NCI-H460 (cell line): ENCODE data around the gene SAYSD1. TPM values are rescaled to one million over a fixed set of nuclear protein-coding genes. Genes with fewer than 3 reads are reported as not detected.

ENCODE experiments used
- DNase-seq: peaks from one replicate; pipeline ENCODE4 v3.0.0-alpha.2; 2016; ENCODE audit warnings: low read depth; ENCODE audit errors: extremely low read depth
- total RNA-seq: library from RNA; depleted of rRNA; stranded (reverse); fragments of >200 nt; shearing (Covaris generic); gene quantifications from 2 replicates; pipeline ENCODE4 v1.2.3, GENCODE V29; 2014; rRNA removed

SAYSD1 gene
- total RNA-seq, 1 experiment from 2014 or later = 8.9 TPM

DNA sequence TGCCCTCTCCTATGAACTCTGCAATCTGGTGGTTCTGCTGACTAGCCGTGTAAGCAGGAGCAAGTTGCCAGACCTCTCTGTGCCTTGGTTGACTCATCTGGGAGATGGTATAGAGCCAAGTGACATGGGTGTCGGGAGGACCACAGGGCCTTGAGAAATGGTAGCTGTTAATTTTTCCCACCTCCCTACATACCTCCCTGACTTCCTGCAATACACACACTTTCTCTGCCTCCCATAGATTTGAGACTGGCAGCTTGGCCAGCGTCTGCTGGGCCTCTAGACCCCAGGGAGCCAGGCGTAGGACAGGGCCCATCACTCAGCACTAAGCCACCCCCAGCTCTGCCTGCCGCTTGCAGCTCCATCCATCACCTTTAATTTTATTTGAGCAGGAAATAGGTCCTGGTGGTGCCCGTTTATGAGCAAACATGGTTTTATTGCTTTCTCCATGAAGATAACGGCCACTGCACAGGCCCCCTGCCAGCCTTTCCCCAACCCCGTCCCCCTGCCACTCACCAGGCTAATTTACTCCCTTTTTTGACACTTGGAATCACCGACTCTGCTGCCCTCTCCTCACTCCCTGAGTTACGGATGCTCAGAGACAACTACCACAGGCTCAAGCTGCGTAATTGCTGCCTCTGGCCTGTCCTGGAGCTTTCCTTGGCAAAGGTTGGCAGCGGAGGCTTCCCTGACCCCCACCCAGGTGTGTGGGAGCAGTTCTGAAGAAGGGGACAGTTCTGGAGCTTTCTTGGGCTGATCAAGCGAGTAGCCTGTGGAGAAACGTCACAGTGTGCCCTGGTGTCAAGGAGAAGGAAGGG, 55.3 kb downstream of the SAYSD1 start:
- DNase-seq = no peak

DNA sequence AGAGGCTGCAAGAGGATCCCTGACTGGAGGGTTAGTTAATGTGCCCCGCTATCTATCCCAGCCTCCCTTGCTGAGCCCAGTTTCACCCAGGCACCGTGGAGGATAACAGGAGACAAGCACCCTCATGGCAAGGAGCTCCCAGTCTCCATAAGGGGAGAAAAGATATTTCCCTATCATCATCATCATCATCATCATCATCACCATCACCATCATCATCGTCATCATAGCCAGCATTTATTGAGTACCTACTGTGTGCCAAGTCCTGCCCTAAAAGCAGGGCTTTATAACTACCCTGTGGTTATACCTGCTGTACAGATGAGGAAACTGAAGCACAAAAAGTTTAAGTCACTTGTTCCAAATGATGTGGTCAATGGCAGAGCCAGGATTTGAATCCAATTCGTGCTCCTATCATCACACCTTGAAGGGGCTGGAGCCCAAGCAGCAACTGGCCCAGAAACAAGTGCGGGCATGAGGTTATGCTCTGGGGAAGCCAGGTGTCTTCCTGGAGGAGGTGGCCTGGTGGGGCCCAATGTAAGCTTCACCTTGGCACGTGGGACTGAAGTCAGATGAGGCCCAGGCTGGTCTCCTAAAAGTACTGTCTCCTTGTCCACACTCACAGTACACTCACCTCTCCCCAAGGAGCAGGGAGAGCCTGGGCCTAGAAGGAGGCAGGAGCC, 56.4 kb downstream of the SAYSD1 start:
- DNase-seq = no peak

DNA sequence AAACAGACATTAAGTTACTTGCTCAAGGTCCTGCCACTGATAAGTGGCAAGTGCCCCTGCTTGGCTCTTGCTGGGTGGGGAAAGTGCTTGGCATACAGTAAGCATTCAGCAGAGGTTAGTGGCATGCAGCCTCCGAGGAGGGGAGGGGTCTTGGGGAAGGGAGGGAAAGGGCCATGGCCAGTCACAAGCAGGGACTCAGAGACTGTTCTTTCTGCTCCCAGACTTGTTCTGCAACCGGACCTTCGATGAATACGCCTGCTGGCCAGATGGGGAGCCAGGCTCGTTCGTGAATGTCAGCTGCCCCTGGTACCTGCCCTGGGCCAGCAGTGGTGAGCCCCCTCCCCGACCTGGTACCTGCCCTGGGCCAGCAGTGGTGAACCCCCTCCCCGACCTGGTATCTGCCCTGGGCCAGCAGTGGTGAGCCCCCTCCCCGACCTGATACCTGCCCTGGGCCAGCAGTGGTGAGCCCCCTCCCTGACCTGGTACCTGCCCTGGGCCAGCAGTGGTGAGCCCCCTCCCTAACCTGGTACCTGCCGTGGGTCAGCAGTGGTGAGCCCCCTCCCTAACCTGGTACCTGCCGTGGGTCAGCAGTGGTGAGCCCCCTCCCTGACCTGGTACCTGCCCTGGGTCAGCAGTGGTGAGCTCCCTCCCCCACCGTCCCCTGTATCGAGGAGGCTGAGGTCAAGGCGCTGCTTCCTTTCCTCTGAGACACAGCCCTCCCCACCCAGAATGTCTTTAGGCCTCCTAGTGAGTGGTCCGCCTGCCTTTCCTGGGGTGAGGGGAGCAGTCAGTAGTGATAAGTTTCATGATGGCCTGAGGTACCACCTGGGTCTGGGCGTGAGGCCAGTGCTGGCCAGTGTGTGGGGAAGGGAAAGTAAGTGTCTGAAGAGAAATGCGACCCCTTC, 57.5 kb downstream of the SAYSD1 start:
- DNase-seq = no peak

DNA sequence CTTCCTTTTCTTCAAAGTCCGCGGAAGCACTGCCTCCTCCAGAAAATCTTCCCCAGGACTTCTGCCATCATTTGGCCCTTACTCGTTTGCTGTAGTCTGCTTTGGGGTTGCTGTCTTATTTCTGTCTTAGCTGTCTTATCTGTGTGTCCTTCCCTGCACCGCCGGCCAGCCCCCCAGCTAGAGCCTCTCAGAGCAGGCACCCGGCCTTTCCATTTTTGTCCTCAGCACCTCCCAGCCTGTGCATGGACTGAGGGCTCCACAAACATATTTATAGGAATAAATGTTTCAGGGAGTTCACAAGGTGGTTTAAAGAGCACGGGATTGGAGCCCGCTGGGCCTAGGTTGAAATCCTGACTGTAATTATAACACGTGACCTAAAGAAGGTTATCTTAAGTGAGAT, 58.3 kb downstream of the SAYSD1 start:
- DNase-seq = no peak

DNA sequence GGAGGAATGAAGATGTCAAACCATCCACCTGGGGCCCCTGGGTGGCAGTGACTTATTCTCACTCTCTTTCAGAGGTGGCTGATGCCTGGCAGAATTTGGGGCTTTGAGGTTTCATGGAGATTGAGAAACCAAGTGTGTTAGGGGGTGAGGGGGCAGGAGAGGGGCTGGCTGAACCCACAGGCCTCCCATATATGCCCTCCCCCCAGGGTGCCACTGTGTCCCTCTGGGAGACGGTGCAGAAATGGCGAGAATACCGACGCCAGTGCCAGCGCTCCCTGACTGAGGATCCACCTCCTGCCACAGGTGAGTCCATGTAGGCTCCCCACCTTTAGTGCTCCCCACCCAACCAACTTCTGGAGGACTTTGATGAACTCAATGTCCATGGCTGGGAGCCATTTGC, 58.8 kb downstream of the SAYSD1 start:
- no peak for DNase-seq

DNA sequence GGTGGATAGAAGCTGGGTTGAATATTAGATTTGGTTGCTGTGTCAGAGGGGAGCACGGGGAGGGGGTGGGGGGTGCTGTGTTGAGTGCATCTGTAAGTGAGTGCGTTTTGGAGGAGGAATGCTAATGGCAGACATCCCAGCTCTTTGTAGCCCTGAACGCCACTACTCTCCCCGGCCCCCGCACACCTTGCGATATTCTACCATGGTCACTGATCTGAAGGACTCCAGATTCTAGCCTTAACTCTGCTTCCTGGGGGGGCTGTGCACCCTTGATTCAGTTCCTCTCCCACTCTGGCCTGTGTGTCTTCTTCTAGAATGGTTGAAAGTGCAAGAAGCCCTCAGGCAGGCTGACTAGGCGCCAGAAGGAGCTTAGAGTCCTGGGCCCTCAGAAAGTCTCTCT, 59.3 kb downstream of the SAYSD1 start:
- DNase-seq = no peak

DNA sequence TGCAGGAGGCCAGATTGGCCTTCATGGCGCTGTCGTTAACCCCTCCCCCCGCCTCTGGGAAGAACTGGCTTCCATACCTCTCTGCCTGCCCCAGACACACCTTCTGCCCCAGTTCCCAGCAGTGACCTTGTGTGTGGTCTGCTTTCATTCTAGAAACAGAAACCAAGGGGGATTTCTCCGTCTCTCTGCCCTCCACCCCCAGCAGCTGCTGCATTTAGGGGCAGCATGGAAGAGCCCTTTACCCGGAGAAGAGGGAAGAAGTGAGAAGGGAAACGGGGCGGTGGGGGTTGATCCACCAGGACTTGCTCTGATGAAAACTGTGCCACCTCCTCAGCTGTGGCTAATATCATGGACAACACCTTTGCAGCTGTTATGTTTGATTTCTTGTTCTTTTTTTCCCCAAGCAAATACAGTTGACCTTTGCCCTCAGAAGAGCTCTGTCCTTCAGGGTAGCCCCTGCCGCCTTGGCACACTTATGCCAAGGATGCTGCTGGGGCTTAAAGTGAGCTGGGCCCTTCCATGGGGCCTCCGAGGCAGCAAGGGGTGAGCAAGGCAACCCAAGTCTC, 60.3 kb downstream of the SAYSD1 start:
- no peak for DNase-seq

Other genes with a start within 250 kb of the SAYSD1 start
- gene GLP1R, start 66.4 kb downstream of the SAYSD1 start, total RNA-seq = not detected in 2 replicates
- gene KCNK5, start 114.3 kb upstream of the SAYSD1 start, total RNA-seq = 0.74 and 0.78 TPM in 2 replicates
- gene KCNK17, start 199.2 kb upstream of the SAYSD1 start, total RNA-seq = not detected in 2 replicates
- gene KCNK16, start 207.5 kb upstream of the SAYSD1 start, total RNA-seq = not detected in 2 replicates